HG03571 (cell line): ENCODE results near the gene RABL6.
"Not testable (repeated sequence)": the region's sequence is repeated elsewhere in the genome, so short reads cannot be mapped to it uniquely, and the experiment has no call there.

Experiments used
- ATAC-seq: cut with Tn5 transposase; IDR thresholded peaks from one replicate; pipeline ENCODE4 v1.9.1; 2021; ENCODE audit not compliant: unreplicated experiment

Gene RABL6

DNA sequence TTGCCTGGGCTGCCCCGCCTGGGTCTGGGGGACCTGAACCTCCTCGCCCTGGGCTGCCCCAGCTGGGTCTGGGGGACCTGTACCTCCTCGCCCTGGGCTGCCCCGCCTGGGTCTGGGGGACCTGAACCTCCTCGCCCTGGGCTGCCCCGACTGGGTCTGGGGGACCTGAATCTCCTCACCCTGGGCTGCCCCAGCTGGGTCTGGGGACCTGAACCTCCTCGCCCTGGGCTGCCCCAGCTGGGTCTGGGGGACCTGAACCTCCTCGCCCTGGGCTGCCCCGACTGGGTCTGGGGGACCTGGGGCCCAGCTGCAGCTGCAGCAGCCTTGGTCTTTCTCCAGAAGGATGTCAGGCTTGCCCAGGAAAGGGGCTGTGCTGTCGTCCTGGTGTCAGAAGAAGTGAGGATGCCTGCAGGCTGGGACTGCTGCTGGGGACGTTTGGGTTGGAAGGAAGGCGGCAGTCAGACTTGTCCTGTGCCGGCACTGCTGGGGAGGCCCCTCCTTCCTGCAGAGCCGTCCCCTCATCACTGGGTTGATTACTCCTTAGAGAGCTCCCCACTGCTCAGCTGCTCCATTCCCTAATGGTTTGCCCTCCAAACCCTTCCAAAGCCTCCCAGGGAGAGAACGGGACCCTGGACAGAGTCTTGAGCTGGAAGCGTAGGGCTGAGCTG lies 25.8 kb downstream of the RABL6 start:
- ATAC-seq = not testable (repeated sequence)

GRCh38 chr9:136835162-136835931 lies 27.6 kb downstream of the RABL6 start:
- no peak for ATAC-seq

DNA sequence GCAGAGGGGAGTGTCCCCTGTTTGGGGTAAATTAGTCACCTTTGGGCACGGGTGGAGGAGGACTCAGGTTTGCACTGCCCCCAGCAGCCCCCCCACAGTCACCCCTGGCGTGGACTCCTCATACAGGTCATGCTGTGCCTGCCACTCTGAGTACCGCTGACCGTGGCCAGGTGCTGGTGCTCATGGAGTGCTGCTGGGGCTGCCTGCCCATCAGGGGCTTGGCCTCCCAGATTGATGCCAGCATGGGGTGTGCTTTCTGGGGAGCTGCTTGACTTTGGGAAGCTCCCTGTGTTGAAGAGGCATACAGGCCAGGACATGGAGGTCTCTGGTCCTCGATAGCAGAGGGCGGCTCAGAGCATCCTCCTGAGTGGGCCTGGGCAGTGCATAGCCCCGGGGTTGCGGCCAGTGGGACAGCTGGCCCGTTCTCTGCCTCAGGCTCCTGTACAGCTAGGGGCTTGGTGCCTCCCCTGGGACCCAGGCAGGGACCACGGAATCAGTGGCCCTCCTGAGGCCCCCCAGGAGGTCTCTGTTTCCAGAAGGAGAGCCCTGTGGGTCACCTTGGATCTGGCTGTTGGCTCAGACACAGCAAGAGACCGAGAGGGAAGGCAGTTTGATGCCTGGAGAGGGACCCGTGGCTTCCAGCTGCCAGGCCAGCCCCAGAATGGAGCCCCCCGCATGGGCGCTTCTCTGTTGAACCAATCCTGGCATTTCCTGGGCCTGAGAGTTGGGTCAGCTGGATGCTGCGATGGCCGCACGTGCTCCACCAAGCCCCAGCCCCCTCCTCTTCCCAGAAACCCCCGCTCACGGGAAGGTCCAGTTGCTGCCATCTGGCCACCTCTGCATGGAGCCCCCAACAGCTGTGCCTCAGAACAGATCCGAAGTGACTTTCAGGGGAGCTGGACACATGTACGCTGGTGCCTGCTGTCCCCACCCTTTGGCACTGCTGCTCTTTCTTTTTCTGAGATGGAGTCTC lies 28.5 kb downstream of the RABL6 start:
- ATAC-seq = no peak

- ATAC-seq = no peak
These were observed 29.6 kb downstream of the RABL6 start for GRCh38 chr9:136837146-136837855.

DNA sequence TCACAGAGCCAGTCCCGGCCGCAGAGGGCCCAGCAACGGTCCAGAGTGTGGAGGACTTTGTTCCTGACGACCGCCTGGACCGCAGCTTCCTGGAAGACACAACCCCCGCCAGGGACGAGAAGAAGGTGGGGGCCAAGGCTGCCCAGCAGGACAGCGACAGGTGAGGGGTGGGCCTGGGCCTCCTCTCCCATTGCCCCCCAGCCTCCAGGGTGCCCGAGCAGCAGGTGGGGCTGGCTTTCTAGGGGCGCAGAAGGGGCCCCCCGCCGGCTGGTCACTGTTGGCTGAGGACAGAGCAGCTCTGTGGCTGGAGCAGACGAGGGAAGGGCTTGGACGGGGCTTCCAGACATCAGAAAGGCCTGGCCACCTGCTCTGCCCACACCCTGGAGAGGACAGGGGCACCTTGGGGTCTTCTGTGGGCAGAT lies 30.1 kb downstream of the RABL6 start:
- ATAC-seq = not testable (repeated sequence)

DNA sequence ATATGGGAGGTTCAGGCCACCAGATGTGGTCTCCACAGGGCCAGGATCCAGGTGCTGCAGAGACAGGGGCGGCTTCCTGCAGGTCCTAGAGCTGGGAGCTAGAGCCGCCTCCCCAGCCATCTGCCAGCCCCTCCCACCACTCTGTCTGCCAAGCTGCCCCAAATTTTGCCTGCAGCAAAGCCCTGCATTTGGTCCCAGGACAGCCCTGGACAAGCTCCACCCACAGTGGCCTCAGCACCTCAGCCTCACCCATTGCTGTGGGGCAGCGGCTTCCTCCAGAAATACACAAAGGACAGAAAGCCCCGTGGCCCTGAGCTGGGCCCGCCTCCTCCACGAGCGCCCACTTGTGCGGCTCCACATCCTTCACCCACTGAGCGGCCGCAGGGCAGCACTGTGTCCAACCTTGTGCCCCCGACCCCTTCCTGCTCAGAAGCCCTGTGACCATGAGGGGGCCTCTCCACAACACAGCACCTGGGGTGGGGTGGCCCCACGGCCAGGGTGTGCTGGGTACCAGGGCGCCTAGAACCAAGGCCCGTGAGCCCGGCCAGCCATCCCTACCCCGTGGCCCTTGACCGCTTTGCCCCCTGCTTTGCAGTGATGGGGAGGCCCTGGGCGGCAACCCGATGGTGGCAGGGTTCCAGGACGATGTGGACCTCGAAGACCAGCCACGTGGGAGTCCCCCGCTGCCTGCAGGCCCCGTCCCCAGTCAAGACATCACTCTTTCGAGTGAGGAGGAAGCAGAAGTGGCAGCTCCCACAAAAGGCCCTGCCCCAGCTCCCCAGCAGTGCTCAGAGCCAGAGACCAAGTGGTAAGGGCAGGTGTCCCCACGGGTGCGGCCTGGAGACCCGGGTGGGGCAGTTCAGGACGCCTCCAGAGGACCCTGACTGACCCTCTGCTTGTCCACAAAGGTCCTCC lies 30.8 kb downstream of the RABL6 start:
- no peak for ATAC-seq

DNA sequence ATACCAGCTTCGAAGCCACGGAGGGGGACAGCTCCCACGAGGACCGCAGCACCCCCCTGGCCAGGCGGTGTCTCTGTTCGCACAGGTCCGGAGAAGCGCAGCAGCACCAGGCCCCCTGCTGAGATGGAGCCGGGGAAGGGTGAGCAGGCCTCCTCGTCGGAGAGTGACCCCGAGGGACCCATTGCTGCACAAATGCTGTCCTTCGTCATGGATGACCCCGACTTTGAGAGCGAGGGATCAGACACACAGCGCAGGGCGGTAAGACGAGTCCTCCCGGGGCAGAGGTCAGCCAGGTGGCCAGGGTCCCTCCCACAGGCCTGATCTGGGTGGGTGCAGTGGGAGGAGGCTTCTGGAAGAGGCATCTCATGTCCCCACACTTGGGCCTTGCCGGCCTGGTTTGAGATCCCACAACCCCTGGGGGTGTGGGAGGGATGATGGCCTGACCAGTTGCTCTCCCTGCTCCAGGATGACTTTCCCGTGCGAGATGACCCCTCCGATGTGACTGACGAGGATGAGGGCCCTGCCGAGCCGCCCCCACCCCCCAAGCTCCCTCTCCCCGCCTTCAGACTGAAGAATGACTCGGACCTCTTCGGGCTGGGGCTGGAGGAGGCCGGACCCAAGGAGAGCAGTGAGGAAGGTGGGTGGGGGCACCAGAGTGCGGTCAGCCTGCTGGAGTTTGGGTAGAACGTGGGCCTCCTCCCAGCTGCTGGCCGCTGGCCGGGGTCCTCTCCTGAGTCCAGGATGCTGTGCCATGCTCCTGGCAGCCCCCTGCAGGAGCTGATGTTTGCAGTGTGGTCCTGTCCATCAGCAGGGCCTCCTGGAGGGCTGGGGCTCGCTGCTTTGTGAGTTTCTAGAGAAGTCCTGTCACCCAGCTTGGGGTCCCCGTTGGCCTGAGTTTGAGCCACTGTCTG lies 31.7 kb downstream of the RABL6 start:
- ATAC-seq = no peak

DNA sequence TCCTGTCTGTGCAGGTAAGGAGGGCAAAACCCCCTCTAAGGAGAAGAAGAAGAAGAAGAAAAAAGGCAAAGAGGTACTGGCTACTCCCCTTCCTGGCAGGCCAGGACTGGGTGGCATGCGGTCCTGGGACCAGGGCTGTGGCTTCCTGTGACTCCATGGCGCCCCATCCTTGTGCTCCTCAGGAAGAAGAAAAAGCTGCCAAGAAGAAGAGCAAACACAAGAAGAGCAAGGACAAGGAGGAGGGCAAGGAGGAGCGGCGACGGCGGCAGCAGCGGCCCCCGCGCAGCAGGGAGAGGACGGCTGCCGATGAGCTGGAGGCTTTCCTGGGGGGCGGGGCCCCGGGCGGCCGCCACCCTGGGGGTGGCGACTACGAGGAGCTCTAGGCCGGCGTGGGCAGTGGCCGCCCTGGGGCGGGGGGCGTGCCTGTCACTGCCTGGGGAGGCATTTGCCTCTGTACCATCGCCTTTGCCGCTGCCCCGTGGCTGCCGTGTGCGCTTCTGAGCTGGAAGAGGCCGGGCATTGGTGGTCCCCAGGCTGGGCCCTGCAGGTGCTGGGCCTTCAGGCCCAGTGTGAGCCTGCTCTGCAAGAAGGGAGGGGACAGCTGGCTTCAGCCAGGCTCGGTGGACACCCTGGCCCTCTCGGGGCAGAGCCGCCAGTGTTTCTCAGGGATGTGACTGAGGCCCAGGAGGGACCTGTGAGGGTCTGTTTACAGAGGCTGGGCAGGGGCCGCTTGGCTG lies 32.6 kb downstream of the RABL6 start:
- no peak for ATAC-seq

- ATAC-seq = no peak
These were observed 33.3 kb downstream of the RABL6 start for GRCh38 chr9:136840877-136841645.

DNA sequence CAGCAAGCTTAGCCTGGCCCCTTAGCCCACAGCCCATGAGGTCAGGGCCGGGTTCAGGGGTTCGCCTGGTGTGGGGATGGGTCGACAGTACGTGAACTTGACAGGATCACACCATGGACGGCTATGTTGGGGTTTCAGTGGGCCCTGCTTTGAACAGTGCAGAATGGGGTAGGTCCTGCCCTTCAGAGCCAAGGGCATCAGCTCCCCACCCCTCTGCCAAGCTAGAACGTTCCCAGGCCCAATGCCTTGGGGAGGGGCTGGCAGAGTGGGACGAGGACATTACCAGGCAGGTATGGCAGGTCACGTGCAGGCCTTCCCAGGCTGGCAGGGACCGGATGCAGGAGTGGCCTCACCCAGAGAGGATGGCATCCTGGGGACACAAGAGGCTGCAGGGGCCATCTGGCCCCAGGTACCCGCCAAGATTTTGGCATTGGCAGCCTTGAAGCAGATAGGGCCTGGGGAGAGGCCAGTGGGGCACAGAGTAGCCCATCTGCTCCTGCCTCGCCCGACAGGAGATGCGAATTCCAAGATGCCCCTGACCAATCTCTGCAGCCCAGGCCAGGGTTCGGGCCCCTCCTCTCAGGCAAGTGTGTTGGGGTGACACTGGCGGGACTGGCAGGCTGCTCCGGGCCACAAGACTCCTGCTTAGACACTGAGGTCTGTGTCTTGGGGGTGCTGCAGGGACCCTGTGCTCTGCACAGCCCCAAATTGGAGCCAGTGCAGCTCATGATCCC lies 34.1 kb downstream of the RABL6 start:
- not testable (repeated sequence) for ATAC-seq

- peak; percentile 58 for ATAC-seq
These were observed 34.7 kb downstream of the RABL6 start, which contains the start of gene AJM1 for GRCh38 chr9:136842380-136842948. AJM1 (plus strand) TSS chr9:136842478; CDS start chr9:136844415, 1,937 bp downstream.

GRCh38 chr9:136843159-136843800 lies 35.5 kb downstream of the RABL6 start:
- ATAC-seq = not testable (repeated sequence)

DNA sequence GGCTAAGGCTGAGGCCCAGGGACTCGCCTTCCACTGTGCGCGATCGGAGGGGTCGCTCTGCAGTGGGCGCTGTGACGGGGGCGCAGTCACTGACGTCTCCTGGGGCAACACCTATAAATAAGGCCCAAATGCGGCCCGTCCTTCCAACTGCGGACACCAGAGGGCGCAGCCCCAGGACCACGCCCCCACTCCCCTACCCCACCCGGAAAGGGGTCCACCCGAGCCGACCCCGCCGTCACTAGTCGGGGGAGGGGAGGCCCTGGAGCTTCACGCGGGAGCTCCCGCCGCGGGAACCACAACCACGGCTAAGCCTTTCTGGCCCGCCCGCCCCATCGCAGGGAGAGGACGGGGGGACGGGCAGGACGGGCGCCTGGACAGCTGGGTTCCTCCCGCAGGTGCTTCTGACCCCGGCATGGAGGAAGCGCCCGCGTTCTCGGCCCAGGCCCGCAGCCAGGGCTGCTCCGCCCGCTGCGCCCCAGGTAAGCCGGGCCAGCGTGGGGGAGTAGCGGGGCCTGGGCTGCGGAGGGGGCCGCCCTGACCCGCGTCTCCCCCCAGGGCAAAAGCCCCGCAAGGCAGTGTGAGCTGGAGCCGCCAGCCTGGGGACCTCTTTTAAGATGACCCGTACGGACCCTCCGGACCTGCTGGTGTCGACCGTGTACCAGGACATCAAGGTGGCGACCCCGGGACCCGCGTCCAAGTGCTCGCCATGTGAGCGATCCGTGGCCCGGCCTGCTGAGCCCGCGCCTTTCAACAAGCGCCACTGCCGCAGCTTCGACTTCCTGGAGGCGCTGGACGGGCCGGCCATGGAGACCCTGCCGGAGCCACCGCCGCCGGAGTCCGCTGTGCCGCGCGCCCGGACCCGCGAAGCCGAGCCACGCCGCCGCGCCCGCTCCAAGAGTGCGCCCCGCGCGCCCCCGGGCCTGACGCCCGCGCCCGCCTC lies 36.3 kb downstream of the RABL6 start:
- ATAC-seq = not testable (repeated sequence)

DNA sequence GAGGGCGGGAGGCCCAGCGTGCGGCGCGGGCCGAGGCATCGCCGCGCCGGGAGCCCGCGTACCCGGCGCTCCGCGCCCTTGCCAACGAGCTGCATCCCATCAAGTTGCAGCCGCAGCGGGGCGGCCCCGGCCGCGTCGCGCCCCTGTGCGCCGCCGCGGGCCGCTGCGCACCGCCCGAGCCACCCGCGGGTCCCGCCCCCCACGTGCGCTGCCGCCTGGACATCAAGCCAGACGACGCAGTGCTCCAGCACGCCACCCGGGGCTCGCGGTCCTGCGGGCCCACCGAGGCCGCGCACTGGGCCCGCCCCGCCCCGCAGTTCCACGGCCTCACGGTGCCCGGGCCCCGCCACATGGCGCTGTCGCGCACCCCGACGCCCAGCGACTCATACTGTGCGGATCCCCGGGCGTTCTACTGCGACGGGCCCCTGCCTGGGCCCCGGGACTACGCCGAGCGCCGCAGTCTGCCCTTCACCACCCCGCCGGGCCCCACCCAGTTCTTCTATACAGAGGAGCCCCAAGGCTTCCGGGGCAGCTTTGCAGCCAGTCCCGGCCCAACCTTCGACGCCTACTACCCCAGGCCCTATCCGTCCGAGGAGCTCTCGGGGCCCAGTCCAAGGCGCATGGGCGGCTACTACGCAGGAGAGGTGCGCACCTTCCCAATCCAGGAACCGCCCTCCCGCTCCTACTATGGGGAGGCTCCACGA lies 37.2 kb downstream of the RABL6 start:
- ATAC-seq = no peak
